SK-N-SH (cell line): Measurements from ENCODE around the gene B4GALNT3.

Experiments
- EP300 ChIP-seq, 2 experiments: IDR thresholded peaks; 2 replicates each; pipeline versions ENCODE4 v1.4.0 to v1.6.1; 2012; ENCODE audit warnings: borderline replicate concordance in 1 of 2, low read depth in 1 of 2, low read length in 1 of 2
- FOXJ3 ChIP-seq: sonication (generic); formaldehyde crosslinking; IDR thresholded peaks from 2 replicates; pipeline ENCODE4 v1.5.1; 2020; ENCODE audit warnings: mild to moderate bottlenecking, missing genetic modification reagents
- FOXM1 ChIP-seq: IDR thresholded peaks from 2 replicates; pipeline ENCODE4 v1.4.0; 2012; ENCODE audit warnings: low read depth, mild to moderate bottlenecking
- GABPA ChIP-seq: IDR thresholded peaks from 2 replicates; pipeline ENCODE4 v1.4.0; 2012; ENCODE audit warnings: low read depth, mild to moderate bottlenecking
- RCOR1 ChIP-seq: fragments of 150-350 bp; IDR thresholded peaks from 2 replicates; pipeline ENCODE4 v1.6.1; 2017; ENCODE audit warnings: antibody characterized with exemption, low read length
- RXRA ChIP-seq: IDR thresholded peaks from 2 replicates; pipeline ENCODE4 v1.4.0; 2012; ENCODE audit warnings: low read depth, mild to moderate bottlenecking, borderline replicate concordance
- YY1 ChIP-seq: IDR thresholded peaks from 2 replicates; pipeline ENCODE4 v1.4.0; 2012; ENCODE audit warnings: low read depth, mild to moderate bottlenecking
- TF ChIP-seq, protein P1 (sequence below): fragments of 200-600 bp; sonication (generic); IDR thresholded peaks from 2 replicates; pipeline ENCODE4 v1.6.1; 2017; ENCODE audit warnings: antibody characterized with exemption, mild to moderate bottlenecking, moderate library complexity

DNA sequence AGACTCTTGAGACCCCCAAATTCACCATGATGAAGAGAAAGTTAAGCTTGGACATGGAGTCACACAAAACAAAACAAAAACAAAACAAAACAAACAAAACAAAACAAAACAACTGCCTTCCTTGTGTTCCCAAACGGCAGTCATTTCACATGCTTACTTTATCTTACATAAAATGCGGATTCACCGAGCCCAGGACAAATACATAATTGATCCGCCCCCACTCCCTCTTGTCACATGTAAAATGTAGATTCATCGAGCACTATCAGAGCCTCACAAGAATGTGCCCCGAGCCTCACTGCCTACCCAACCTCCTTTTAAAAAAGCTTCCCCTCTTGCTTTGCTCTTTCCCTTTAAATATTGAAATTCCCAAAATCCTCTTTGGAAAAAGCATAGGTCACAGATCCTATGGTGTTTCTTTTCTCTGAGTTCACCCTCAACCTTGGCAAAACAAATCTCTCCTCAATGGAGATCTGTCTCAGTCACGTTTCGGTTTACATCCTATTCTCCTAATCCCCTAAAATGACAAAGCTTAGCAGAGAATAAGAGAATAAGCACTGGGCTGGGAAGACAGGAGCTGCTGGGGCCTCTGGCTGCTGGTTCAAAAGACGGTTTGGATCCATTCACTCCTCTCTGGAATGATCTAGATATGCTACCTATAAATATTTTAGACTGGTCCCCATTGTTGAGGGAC lies 119.8 kb downstream of the B4GALNT3 start:
- TF ChIP-seq, protein P1, sequence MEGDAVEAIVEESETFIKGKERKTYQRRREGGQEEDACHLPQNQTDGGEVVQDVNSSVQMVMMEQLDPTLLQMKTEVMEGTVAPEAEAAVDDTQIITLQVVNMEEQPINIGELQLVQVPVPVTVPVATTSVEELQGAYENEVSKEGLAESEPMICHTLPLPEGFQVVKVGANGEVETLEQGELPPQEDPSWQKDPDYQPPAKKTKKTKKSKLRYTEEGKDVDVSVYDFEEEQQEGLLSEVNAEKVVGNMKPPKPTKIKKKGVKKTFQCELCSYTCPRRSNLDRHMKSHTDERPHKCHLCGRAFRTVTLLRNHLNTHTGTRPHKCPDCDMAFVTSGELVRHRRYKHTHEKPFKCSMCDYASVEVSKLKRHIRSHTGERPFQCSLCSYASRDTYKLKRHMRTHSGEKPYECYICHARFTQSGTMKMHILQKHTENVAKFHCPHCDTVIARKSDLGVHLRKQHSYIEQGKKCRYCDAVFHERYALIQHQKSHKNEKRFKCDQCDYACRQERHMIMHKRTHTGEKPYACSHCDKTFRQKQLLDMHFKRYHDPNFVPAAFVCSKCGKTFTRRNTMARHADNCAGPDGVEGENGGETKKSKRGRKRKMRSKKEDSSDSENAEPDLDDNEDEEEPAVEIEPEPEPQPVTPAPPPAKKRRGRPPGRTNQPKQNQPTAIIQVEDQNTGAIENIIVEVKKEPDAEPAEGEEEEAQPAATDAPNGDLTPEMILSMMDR = no peak
- TF ChIP-seq RCOR1 (no peak), EP300 (IDR thresholded peaks at IDR 0.05; ENCODE audit: borderline replicate concordance in 1 of 2, low read depth in 1 of 2, low read length in 1 of 2) (no peak), FOXM1 (no peak), FOXJ3 (CRISPR knock-in tag) (no peak), GABPA (no peak), YY1 (no peak), RXRA (no peak)
